GM10847 (cell line): ENCODE data around the gene VDR.

Experiments
- POLR2A ChIP-seq: IDR thresholded peaks from 2 replicates; pipeline ENCODE4 v1.6.1; 2011; ENCODE audit not compliant: insufficient read length; ENCODE audit errors: extremely low read depth

VDR gene

DNA sequence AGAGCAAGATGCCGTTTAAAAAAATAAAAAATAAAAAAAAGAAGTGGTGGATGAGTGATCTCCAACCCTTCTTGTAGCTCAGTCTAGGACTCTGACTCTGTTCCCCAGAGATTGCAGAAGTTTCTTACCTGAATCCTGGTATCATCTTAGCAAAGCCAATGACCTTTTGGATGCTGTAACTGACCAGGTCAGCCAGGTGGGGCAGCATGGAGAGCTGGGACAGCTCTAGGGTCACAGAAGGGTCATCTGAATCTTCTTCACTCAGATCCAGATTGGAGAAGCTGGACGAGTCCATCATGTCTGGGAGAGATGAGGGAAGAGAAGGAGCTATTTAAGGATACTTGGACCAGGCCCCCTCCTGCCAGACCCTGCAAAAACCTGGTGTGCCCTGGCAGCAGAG, 49.3 kb downstream of the VDR start:
- no peak for TF ChIP-seq POLR2A

- TF ChIP-seq POLR2A = no peak
These were observed 50.3 kb downstream of the VDR start for GRCh38 chr12:47854531-47854930.

DNA sequence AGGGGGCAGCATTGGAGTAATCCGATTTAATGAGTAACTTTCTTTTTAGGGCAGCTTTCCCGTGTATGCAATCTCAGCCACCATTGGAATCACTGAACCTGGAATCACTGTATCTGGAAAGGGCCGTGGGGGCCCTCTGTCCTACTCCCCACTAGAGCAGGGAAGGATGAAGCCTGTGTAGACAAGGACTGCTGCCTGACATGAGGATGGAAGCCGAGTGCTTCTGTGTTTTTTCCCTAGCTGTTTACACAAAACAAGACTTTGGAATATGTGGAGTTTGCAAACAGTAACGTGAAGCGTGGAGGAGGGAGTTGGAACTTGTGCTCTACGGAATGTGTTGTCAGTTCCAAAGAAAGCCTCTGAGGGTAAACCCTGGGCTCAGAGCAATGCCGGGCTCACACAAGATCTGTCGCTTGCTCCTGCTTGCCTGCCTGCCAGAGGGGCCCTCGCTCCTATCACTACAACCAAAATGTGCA, 52.7 kb downstream of the VDR start:
- TF ChIP-seq POLR2A = no peak

DNA sequence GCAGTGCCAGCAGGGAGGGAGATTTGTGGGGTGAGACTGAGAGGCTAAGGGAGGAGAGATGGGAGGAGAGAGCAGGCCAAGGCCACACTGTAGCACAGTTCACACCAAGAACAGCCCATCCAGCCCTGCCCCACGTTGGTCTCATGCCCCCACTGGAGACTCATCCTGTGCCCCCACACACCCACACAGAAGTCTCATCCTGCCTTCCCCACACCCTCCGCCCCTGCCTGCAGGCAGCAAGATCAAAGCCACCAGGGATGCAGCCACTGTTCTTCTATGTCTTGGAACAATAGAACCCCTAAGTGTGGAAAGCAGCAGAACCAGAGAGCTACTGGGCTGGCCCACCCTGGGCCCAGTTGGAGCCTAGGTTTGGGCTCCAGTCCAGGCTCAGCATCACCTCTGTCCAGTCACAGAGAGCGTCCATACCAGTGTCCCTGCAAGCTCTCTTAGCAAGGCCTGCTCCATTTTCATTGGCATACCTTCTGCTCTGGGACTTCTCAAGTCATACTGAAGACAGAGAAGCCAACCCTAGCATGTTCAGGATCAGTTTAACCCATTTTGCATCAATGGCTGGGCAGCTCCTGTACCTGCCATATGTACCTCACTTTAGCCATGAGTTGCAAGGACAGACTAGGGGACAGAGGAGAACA, 53.4 kb downstream of the VDR start:
- no peak for TF ChIP-seq POLR2A

GRCh38 chr12:47850153-47851084, 54.4 kb downstream of the VDR start:
- no peak for TF ChIP-seq POLR2A

DNA sequence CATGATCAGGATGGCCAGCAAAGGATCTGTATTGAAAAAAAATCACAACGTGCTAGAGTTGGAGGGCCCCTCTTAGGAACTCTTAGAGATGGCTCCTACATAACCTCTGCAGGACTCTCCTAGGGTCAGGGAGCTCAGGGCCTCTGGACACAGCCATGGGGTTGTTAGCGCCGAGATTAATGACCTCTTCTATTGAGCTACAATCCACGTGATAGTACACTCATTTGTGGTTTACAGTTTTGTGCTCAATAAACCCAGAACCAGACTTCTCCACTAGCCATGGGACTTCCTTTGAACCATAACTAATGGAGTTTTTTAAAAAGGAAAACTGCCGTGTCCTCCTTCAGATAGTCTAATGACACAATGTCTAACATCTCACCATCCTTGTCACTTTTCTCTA, 55.5 kb downstream of the VDR start:
- no peak for TF ChIP-seq POLR2A

DNA sequence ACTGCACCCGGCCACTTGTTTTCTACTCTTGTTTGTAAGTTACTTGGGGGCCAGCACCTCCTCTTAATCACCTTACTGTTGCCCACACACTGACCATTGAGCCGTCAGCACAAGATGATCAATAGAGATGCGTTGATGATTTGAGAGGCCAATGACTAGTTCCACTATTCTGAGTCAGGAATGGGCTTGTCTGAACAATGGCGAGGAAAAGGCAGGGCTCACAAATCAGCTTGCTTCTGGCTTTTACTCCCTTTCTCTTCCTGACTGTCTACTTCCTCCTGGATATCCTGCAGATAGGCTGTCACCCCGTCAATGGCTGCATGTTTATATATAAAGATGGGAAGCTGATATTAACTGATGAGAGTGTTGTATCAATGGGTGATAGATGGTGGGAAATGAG, 55.9 kb downstream of the VDR start:
- TF ChIP-seq POLR2A = no peak

GRCh38 chr12:47846294-47846996, 58.3 kb downstream of the VDR start:
- no peak for TF ChIP-seq POLR2A

GRCh38 chr12:47845081-47845480, 59.7 kb downstream of the VDR start:
- no peak for TF ChIP-seq POLR2A

- TF ChIP-seq POLR2A = no peak
These were observed 60.4 kb downstream of the VDR start for GRCh38 chr12:47844264-47845019.

GRCh38 chr12:47843226-47843980, 61.4 kb downstream of the VDR start:
- no peak for TF ChIP-seq POLR2A

GRCh38 chr12:47841910-47842309, 62.9 kb downstream of the VDR start:
- no peak for TF ChIP-seq POLR2A

DNA sequence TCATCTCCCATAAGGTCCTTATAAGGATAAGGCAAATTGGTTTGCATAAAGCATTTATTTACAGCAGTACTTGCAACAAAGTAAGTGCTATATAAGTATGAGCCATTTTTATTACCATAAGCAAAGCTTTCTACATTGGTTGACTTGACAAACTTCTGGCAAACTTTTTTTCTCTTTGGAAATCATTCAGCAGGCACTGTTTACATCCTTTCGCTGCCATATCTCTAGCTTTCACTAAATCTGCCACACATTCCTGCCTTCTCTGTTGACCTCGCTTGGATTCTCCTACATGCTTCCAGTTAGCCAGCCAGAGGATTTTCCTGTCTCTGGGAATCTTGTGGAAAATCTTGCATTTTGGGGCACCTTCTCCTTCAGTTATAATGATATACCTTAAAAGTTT, 63.3 kb downstream of the VDR start:
- TF ChIP-seq POLR2A = no peak

- no peak for TF ChIP-seq POLR2A
These were observed 64.2 kb downstream of the VDR start for GRCh38 chr12:47840571-47840970.
